ENCODE measurements around the gene LRIT2.

The LRIT2 gene

DNA sequence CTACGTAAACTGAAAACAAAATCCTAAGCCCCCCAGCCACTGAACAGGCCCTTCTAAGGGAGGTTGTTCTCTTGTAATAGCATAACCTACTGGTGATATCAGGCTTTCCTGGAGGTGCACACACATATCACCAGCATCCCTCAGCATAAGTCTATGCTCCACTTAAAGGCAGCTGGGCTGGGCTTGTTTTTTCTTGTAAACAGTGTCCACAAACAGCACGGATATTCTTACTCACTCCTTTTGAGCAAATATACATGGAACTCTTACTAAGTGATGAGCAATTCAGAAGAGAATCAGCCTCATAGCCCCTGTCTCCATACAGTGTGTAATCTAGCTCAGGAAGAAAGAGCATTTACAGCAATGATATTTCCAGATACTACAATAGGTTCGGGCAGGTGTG is 13.6 kb upstream of the LRIT2 start:
- DNase-seq: no peak

DNA sequence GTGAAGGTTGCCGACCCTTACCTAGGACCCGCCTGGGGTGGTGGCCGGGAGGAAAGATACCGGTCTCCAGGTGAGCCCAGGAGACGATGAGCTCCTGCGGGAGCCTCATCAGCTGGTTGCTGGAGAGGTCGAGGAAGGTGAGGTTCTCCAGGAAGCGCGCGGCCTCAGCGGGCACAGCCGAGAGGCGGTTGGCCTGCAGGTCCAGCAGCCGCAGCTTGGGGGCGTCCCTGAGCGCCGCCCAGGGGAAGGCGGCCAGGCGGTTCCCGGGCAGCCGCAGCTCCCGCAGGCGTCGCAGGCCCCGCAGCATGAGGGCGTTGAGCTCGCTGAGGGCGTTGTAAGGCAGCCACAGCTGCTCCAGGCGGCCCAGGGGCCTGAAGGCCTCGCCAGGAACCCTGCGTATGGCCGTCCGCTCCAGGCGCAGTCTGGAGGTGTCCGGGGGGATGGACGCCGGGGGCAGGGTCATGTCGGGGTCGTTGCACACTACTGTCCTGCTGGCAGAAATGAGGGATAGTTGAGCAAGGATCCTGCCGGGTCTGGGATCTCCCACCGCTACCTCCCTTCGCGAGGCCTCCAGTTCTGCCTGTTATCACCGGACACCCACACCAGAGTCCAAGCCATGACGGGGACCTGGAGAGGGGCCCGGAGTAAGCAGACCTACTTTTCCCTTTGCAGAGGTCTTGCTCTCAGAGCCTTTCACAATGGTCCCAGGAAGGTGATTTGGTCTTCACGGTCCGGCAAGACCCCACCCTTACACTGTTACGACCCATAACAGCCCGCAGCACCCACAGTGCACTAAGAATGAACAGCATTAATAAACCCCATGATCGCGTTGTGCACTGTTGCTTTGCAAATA is 12.1 kb upstream of the LRIT2 start:
- DNase-seq: peak; percentile 44

DNA sequence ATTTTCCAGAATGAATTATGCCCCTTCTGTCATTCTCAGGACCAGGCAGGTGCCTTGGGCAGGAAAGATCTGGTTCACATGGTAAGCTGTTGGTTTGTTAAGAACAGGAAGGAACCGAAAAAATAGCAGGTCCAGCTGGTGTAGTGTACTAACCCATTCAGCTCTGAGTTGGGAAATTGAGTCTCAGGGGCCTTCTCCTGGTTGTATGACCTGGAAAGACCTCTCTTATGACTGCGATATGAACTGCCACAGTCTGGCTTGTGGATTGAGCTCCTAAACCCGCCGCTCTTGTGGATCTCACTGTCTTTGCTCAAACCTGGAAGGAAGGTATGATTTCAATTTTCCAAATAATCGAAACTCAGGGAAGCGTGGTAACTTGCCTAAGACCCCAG is 11.5 kb upstream of the LRIT2 start:
- DNase-seq: no peak

DNA sequence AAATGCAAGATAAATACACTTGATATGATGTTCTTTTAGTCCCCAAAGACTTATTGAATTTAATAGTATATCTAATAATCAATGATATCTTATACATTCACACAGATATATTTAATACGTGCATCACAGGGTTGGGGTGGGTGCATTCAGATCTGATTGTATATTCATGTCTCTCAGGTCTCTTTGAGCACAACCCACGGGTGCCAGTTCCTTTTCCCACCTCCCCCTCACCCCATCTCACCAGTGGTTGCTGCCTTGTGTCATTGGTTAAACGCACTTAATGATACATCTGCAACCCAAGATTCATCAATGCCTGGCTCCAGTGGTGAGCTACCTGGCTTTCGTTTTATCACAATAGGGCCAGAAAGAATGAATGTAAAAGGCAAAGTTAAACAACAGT is 9.8 kb upstream of the LRIT2 start:
- no peak for DNase-seq

DNA sequence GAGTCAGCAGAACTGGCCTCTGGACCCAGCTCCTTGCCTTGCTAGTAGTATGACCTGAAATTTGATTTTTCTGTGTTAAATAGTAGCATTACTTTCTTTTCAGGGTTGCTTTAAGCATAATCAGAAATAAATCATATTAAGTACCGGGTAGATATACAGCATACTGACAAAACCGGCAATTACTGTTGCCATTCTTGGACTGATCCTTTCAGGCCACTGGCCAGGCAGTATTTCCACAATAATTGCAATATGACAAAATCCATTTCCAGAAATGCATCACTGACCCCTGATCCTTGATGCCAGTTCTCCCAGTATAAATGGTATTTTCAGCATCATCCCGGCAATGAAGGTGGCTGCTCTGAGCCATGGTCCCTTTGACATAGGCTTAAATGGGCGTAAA is 9.1 kb upstream of the LRIT2 start:
- DNase-seq: no peak

DNA sequence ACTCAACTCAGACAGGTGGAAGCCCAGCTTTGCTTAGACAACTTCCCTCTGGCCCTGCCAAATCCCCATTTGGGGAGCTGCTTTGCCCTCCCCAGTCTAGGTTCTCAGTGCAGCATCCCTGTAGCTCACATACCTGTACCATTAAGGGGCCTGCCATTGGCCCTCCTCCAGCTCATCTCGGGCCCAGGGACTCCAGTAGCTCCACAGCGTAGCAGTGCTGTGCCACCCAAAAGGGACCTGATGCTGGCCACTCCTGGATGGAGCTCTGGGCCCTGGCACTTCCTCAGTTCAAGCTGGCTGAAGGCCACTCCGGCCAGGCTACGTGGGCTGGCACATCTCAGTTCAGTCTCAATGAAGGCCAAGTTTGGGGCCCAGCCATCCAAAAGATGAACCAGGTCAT is 8.6 kb upstream of the LRIT2 start:
- DNase-seq: no peak

DNA sequence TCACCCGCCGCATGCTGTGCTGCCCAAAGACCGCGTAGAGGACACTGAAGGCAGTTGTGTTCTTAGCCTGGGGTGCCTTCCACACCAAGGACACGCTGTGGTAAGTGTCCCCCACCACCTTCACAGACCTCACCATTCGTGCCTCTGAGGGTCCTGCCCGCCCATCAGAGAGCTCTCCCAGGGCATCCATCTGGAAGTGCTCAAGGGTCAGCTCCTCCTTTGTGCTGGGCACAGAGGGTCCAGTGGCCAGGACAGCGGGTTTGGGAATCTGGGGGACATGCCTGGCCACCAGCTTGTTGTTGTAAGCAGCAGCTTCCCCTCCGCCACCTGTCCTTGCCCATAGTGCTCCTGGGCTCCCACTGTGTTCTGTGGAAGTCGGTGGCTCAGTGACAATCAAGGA is 7.0 kb upstream of the LRIT2 start:
- DNase-seq: no peak

DNA sequence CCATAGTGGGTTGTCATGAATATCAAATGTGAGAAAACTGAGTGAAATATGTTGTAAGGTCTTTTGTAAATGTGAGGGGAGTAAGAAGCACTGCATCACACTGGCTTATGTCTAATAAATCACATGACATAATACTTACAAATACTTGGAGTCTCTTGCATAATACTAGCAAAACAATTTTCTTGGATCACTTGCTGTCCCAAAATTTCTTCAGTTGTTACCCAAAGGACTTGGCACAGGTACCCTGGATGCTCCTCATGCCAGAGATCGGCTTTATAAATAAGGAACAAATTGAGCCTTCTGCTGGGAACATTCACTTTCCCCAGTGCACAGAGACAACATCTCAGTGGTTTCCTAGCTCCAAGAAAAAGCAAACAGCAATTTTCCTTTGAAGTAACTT is 5.0 kb upstream of the LRIT2 start:
- no peak for DNase-seq

DNA sequence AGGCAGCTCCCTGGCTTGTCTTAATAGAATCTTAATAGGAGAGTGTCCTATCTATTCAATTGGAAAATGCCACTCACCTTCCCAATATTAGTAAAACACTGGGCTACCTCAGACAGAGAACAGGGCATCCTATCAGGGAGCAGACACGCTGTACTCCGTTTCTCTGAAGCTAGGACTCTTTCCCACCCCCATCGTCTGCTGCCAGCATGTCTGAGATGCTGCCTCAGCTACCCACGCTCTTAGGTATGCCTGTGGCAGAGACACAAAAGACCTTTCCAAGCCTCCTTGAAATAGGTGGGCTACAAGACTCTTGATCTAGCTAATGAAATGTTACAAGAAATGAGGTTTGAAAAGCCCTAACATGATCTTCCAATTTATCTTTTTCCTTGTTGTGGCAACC is 2.5 kb upstream of the LRIT2 start:
- DNase-seq: no peak

DNA sequence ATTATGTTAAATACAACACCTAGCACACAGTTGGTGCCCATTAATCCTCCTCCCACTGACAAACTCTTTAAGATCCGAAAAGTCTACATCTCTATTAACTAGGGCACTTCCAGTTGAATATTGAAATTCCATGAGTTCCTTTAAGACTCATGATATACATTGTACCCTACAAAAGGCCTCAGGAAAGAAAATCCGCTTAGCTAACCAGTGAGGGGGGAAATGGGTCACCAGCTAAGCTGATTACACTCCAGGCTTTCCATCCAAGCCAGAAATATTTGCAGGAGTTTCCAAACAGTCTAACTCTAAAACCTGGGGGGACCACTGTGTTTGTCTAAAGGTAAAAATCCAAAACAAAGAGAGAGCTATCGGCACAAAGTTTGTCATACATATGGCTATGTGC is 1.3 kb upstream of the LRIT2 start:
- no peak for DNase-seq

DNA sequence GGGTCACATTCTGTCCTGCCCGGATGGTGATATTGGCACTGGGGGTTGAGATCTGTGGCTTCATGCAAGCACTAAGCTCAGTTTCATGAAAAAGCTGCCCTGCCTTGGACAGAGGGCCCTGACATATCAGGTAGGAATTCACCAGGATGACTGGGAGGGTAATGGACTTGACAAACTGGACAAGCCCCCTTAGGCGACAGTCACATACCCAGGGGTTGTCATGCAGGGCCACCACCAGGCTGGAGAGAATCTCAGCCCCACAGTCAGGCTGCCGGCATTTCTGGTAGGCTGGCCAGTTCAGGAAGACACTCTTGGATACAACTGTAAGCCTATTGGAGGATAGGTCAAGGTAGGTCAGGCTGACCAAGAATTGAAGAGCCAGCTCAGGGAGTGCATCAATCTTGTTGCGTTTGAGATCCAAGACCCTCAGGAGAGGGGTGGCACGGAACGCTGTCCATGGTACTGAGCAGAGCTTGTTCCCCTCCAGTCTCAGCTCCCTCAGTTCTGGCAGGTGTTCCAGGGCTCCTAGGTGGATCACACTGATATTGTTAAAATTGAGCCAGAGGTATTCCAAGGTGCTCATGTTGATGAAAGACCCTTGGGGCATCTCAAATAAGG is 824 bp downstream of the LRIT2 start:
- DNase-seq: no peak

DNA sequence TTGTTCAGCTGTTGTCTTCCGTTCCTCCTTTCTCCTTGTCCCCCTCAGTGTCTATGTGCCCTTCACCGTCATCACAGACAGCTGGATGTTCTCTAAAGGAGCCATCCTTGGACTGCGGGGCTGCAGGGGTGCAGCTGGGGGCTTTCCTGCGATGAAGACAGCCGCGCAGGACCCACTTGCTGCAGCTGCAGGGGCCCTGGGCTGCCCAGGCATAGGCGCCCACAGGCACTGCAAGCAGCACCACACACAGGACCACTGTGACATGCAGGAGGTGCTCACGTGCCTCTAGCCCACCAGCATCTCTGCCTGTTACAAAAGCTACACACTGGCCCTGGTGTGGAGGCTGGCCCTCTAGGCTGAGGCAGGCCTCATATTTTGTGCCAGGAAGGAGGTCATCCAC is 3.4 kb downstream of the LRIT2 start:
- no peak for DNase-seq

DNA sequence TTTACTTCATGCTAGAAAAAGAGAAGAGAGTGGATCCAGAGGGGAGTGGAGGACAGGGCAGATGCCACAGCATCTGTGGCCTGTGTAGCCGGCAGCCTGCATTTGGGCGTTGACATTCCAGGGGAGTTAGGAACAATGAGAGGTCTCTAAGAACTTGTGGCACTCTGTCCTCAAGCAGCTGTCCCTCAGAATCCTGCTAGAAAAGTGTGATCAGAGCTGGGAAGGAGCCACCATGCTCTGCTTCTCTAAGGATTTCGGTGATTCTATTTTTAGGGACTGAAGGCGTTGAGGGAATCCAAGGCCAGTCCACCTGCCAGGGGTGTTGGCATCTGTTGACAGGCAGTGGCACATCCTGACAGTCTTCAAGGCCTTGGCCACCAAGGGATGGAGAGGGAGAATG is 7.6 kb downstream of the LRIT2 start:
- DNase-seq: no peak

DNA sequence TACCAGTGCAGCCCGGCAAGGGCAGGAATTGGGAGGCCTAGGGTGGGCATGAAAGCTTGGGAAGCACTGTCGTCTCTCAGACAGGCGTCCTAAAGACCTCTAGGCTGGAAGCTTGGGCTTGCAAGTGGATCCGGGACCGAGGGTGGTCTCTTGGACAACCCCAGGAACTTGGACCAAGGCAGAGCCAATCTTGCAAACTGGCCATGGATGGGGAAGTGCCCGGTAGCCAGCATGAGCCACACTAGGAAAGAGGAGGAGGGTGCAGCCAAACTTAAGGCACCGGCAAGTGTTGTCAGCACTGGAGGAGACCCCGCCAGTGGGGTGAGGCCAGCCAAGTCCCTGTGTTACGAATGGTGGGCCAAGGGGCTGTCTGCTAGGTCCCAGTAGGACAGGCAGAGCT is 8.5 kb downstream of the LRIT2 start:
- no peak for DNase-seq

DNA sequence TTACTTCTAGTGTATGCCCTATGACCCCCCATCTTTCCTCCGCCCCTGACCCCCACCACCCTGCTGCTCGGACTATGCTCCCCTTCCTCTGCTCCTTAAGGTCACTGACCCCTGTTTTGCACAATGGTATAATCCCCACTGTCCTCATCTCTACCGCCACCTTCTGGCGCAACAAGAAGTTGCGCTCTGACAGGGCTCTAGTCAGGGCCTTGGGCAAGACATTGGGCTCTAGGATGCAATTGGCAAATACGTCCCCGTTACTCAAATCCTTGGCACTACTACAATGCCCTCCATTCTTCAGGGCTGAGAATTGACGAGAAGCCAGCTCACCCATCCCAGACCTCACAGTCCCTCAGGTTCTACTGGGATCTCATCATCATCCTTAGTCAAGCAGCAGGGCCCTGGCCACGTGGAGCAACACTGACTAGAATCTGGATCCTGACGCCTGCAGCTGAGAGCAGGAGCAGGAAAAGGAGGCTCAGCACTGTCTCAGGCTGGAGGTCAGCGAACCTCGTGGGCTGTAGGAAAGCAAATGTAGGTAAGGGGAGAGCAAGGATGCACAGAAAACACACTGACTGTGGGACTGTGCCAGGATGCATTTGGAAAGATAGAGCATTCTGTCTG is 10.6 kb downstream of the LRIT2 start:
- DNase-seq: no peak

DNA sequence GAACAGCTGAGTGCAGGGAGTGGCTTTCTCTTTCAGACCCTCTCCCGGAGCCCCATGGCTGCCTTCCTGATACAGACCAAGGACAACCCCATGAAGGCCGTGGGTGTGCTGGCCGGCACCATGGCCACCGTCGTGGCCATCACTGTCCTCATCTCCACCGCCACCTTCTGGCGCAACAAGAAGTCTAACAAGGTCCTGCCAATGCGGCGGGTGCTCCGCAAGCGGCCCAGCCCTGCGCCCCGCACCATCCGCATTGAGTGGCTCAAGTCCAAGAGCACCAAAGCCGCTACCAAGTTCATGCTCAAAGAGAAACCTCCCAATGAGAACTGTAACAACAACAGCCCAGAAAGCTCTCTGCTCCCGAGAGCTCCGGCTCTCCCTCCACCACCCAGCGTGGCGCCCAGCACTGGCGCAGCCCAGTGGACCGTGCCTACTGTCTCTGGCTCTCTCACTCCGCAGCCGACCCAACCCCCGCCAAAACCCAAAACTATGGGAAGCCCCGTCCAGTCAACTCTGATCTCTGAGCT is 11.2 kb downstream of the LRIT2 start:
- DNase-seq: no peak

DNA sequence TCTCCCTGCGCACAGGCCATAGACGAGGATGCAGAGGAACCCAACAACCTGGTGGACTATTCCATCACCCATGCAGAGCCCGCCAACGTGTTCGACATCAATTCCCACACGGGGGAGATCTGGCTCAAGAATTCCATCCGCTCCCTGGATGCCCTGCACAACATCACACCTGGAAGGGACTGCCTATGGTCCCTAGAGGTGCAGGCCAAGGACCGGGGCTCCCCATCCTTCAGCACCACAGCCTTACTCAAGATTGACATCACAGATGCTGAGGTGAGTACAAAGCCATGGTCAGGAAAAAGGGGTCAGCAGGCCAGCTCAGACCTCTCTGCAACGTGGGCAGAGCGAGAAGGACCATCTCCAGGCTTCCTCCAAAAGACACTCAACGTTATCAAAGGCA is 12.3 kb downstream of the LRIT2 start:
- no peak for DNase-seq

DNA sequence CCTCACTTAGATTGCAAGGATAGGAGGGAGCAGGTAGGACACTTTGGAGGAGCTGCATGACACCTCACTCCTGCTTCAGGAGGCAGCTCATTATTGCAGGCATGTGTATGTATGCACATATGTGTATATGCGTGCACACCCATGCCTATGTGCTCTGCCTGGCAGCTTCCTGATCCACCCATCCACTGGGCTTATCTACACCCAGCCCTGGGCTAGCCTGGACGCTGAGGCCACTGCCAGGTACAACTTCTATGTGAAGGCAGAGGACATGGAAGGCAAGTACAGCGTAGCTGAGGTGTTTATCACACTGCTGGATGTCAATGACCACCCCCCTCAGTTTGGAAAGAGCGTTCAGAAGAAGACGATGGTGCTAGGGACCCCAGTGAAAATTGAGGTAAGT is 13.3 kb downstream of the LRIT2 start:
- DNase-seq: no peak

DNA sequence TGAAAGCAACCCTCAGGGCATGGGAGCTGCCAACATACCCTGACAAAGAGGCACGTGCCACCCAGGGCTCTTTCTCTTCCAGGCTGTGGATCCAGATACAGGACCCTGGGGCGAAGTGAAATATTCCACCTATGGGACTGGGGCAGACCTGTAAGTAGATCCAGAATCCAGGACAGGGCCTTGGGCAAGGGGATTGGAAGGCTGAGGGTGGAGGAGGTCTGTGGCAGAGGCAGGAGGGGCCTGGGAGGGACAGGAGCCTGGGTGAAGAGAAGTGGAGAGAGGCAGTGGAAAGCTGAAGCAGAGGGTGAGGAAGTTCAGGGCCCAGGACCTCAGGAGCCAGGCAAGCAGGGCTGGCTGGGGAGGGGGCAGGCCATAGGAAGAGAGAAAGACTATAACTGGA is 13.8 kb downstream of the LRIT2 start:
- no peak for DNase-seq

DNA sequence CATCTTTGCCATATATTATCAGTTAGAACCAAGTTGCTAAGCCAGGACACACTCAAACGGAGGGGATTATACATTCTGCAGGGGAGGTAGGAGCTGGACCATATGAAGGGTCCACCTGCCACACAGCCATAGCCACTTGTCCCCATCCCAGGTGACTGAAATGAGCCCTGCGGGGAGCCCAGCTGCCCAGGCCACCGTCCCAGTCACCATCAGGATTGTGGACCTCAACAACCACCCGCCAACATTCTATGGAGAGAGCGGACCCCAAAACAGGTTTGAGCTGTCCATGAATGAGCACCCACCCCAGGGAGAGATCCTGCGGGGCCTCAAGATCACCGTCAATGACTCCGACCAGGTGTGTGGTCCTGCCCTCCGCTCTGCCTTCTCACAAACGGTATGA is 17.3 kb downstream of the LRIT2 start:
- no peak for DNase-seq

DNA sequence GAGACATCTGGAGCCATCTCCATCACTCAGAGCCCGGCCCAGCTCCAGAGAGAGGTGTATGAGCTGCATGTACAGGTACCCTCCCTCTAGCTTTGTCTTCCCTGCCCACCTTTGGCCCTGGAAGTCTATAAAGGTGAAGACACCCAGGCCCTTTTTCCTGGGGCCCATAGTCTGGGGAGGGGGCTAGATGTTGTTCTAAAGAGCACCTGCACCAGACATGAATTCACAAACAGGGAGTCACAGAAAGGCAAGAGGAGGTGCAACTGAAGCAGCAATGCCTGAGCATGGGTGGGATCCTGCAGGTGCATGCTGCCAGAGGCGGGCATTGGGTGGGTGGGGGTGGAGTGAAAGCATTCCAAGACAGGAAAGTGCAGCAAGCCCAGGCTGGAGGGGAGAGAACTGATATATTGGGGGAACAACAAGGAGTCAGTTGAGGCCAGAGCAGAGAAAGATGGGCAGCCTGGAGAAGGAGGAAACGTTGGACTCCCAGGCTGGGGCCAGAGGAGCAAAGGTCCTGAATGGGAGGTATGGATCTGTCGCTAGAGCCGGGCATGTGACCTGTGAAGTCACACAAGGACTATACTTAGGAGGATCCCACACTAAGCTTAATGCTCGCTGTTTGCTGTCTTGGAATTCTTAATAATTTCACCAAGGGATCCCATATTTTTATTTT is 19.4 kb downstream of the LRIT2 start:
- no peak for DNase-seq

DNA sequence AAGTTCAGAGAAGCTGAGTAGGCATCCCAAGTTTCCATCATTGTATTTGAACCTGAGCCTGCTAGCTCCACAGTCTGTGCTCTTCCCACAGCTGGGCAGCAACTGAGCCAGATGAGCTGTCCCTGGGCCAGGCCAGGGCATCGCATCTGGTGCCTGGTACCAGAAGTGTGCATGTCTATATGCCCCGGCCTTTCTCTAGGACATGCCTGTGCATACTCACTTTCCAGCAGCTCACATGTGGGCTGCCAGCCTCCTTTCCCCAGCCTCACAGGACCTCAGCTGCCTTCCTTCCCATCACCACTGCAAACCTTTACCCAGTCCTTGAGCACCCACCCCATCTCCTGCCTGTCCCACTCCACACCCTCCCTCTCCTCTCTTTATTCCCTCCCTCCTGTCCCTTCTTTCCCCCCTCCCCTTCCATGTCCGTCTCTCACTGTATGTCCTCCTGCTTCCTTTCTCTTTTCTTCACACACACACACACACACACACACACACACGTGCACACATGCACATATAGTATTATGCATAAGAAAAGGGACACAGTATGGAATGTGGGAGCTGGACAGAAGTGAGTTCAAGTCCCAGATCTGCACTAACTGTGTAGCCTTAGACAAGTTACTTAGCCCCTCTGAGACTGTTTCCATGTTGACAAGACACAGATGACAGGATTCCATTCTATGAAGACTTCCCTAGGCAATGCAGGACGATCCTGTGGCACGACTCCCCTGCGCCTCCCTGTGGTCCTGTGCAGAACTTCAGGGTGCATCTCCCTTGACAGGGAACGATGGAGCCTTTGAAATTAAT is 20.1 kb downstream of the LRIT2 start:
- DNase-seq: peak; percentile 70

DNA sequence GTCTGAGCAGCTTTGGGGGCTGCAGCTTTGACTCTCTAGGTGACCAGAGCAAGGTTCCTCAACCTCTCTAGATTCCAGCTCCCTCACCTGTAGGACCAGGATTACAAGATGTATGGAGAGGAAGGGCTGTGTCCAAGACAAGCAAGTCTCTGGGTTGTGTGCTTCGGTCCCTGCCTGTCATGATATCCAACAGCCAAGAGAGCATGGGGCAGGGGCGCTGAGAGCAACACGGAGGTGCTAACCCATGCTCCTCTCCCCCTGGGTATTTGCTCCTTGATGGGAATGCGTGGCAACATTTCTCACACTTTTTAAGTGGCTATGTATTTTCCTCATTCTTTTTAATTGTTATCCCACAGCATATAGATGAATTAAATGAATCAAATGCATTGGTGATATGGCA is 20.7 kb downstream of the LRIT2 start:
- no peak for DNase-seq
